Mesothelial cell of epicardium (in vitro differentiated cells): ENCODE results near the gene SLC10A3. TPM values are rescaled to one million over a fixed set of nuclear protein-coding genes. Genes with fewer than 3 reads are reported as not detected.
A peak's percentile ranks its signal among the peaks of the same experiment; 100 is the strongest.

Experiments
- DNase-seq, 2 experiments: peaks; one replicate each; pipeline ENCODE4 v3.0.0; 2021; ENCODE audit warnings: low spot score in 2 of 2; ENCODE audit not compliant: unreplicated experiment in 2 of 2
- H3K27ac Mint-ChIP-seq: 2 replicates; pipeline ENCODE4 v1.8.0; 2021; ENCODE audit warnings: mixed read lengths
- H3K27me3 Mint-ChIP-seq: 2 replicates; pipeline ENCODE4 v1.8.0; 2021; ENCODE audit warnings: low read depth, mixed read lengths
- H3K36me3 Mint-ChIP-seq: 2 replicates; pipeline ENCODE4 v1.8.0; 2021; ENCODE audit warnings: mixed read lengths
- H3K4me1 Mint-ChIP-seq: 2 replicates; pipeline ENCODE4 v1.8.0; 2021; ENCODE audit warnings: mixed read lengths
- H3K4me3 Mint-ChIP-seq: 2 replicates; pipeline ENCODE4 v1.8.0; 2021; ENCODE audit warnings: mild to moderate bottlenecking, moderate library complexity, mixed read lengths
- H3K9me3 Mint-ChIP-seq: 2 replicates; pipeline ENCODE4 v1.8.0; 2021; ENCODE audit warnings: mixed read lengths
- CTCF ChIP-seq: fragments of 200-600 bp; sonication (generic); IDR thresholded peaks from one replicate; pipeline ENCODE4 v1.5.0; 2021; ENCODE audit warnings: antibody characterized with exemption; ENCODE audit not compliant: unreplicated experiment
- total RNA-seq: library from RNA; stranded (reverse); gene quantifications from 3 replicates; pipeline ENCODE4 v1.2.1, GENCODE V29; 2021

Gene SLC10A3
- total RNA-seq, 1 donor from 2014 or later, result 30.2 TPM

- H3K9me3 Mint-ChIP-seq, result peaks cover 21% of the 10 kb centered on the region
- H3K4me3 Mint-ChIP-seq, result peak overlapping the region; percentile 31
- peak overlapping the region; percentile 51 for H3K27ac Mint-ChIP-seq
- peaks cover 17% of the 10 kb centered on the region for H3K36me3 Mint-ChIP-seq
- DNase-seq, result no peak
- H3K27me3 Mint-ChIP-seq, result no peaks in the 10 kb centered on the region
- TF ChIP-seq CTCF, result no peak
- H3K4me1 Mint-ChIP-seq, result peaks cover 20% of the 10 kb centered on the region
Measured at GRCh38 chrX:154513716-154514115, 23.3 kb upstream of the SLC10A3 start.

- Mint-ChIP-seq H3K27me3 (no peaks in the 10 kb centered on the region), H3K9me3 (peaks cover 22% of the 10 kb centered on the region), H3K4me3 (no peak overlapping the region), H3K4me1 (peaks cover 17% of the 10 kb centered on the region), H3K27ac (no peak overlapping the region), H3K36me3 (peaks cover 22% of the 10 kb centered on the region)
- no peak for TF ChIP-seq CTCF
- DNase-seq, result no peak
Measured at GRCh38 chrX:154512879-154513553, 22.6 kb upstream of the SLC10A3 start.

- peaks cover 22% of the 10 kb centered on the region for H3K36me3 Mint-ChIP-seq
- H3K27ac Mint-ChIP-seq, result no peak overlapping the region
- H3K4me1 Mint-ChIP-seq, result peaks cover 8% of the 10 kb centered on the region
- H3K27me3 Mint-ChIP-seq, result no peaks in the 10 kb centered on the region
- H3K9me3 Mint-ChIP-seq, result peaks cover 21% of the 10 kb centered on the region
- no peak overlapping the region for H3K4me3 Mint-ChIP-seq
- TF ChIP-seq CTCF, result no peak
- no peak for DNase-seq
Measured at GRCh38 chrX:154511761-154512160, 21.3 kb upstream of the SLC10A3 start.

GRCh38 chrX:154509455-154509854 lies 19.0 kb upstream of the SLC10A3 start:
- peaks cover 25% of the 10 kb centered on the region for H3K36me3 Mint-ChIP-seq
- DNase-seq, result no peak
- no peak overlapping the region for H3K27ac Mint-ChIP-seq
- H3K27me3 Mint-ChIP-seq, result no peaks in the 10 kb centered on the region
- H3K9me3 Mint-ChIP-seq, result peaks cover 24% of the 10 kb centered on the region
- peaks cover 1% of the 10 kb centered on the region for H3K4me1 Mint-ChIP-seq
- no peak overlapping the region for H3K4me3 Mint-ChIP-seq
- no peak for TF ChIP-seq CTCF

- Mint-ChIP-seq H3K27me3 (no peaks in the 10 kb centered on the region), H3K27ac (no peak overlapping the region), H3K9me3 (peaks cover 18% of the 10 kb centered on the region), H3K36me3 (peaks cover 20% of the 10 kb centered on the region), H3K4me3 (no peak overlapping the region), H3K4me1 (no peaks in the 10 kb centered on the region)
- no peak for DNase-seq
- TF ChIP-seq CTCF, result no peak
Measured at GRCh38 chrX:154508384-154508745, 17.9 kb upstream of the SLC10A3 start.
